HepG2 (cell line): ENCODE results near the gene NAB2. TPM values are rescaled to one million over a fixed set of nuclear protein-coding genes. Genes with fewer than 3 reads are reported as not detected.

Experiments used
- AGO1 ChIP-seq: fragments of 200-400 bp; formaldehyde crosslinking; IDR thresholded peaks from 2 replicates; pipeline ENCODE4 v1.6.1; 2017; ENCODE audit warnings: mild to moderate bottlenecking, low read depth, low read length, moderate library complexity; ENCODE audit not compliant: poor library complexity, severe bottlenecking
- FOXK2 ChIP-seq: fragments of 450-650 bp; IDR thresholded peaks from 2 replicates; pipeline ENCODE4 v1.6.1; 2016
- HNRNPLL ChIP-seq: fragments of 200-400 bp; formaldehyde crosslinking; IDR thresholded peaks from 2 replicates; pipeline ENCODE4 v1.6.1; 2017; ENCODE audit warnings: mild to moderate bottlenecking, low read depth, low read length; ENCODE audit not compliant: poor library complexity, severe bottlenecking
- KDM1A ChIP-seq: IDR thresholded peaks from 2 replicates; pipeline ENCODE4 v1.6.1; 2016; ENCODE audit warnings: missing compliant biosample characterization
- KIAA2018 ChIP-seq: sonication (generic); formaldehyde crosslinking; IDR thresholded peaks from 2 replicates; pipeline ENCODE4 v1.5.0; 2020; ENCODE audit warnings: mild to moderate bottlenecking, missing genetic modification reagents, borderline replicate concordance
- PHF5A ChIP-seq: IDR thresholded peaks from one replicate; pipeline ENCODE4 v1.6.1; 2018; ENCODE audit warnings: low read depth, missing genetic modification reagents; ENCODE audit not compliant: unreplicated experiment
- SAFB2 ChIP-seq: sonication (generic); formaldehyde crosslinking; IDR thresholded peaks from 2 replicates; pipeline ENCODE4 v1.5.1; 2020; ENCODE audit warnings: missing genetic modification reagents, low read depth, mild to moderate bottlenecking, borderline replicate concordance
- SCMH1 ChIP-seq: sonication (generic); formaldehyde crosslinking; IDR thresholded peaks from 2 replicates; pipeline ENCODE4 v1.9.0; 2021; ENCODE audit warnings: missing genetic modification reagents, mild to moderate bottlenecking, borderline replicate concordance
- ZBTB38 ChIP-seq: sonication (generic); formaldehyde crosslinking; IDR thresholded peaks from 2 replicates; pipeline ENCODE4 v1.5.1; 2020; ENCODE audit warnings: mild to moderate bottlenecking, missing genetic modification reagents
- ZFP62 ChIP-seq: sonication (generic); formaldehyde crosslinking; IDR thresholded peaks from 2 replicates; pipeline ENCODE4 v1.4.0; 2020; ENCODE audit warnings: missing genetic modification reagents
- ZNF567 ChIP-seq: sonication (generic); formaldehyde crosslinking; IDR thresholded peaks from 2 replicates; pipeline ENCODE4 v1.8.1; 2023; ENCODE audit warnings: mild to moderate bottlenecking, missing genetic modification reagents, borderline replicate concordance
- ZNF674 ChIP-seq: sonication (generic); formaldehyde crosslinking; IDR thresholded peaks from 2 replicates; pipeline ENCODE4 v1.5.0; 2020; ENCODE audit warnings: low read depth, mild to moderate bottlenecking, missing genetic modification reagents
- ZNF850 ChIP-seq: sonication (generic); formaldehyde crosslinking; conservative IDR thresholded peaks from 2 replicates; pipeline ENCODE4 v1.9.0; 2021; ENCODE audit warnings: mild to moderate bottlenecking, missing genetic modification reagents
- ZSCAN9 ChIP-seq: IDR thresholded peaks from 2 replicates; pipeline ENCODE4 v1.6.1; 2016; ENCODE audit warnings: borderline replicate concordance
- polyA plus RNA-seq, 8 experiments: library from polyadenylated mRNA; depleted of rRNA in 3 of 8; stranded (reverse) in 7 of 8; unstranded in 1 of 8; fragments of >200 nt; fragmentation: Illumina TruSeq in 4 of 8; extraction: Trizol in 4 of 8; gene quantifications; 2 replicates each; pipeline versions ENCODE4 v1.2.1 to v1.2.3, GENCODE V29; 2011 to 2016; ENCODE audit warnings: low read depth in 4 of 8, missing spikeins in 1 of 8, mixed read lengths in 1 of 8; ENCODE audit not compliant: insufficient read depth in 1 of 8
- total RNA-seq, 5 experiments: library from RNA; depleted of rRNA; stranded (reverse); fragments of >200 nt; fragmentation: Illumina TruSeq; extraction: Trizol; gene quantifications; 2 replicates each; pipeline ENCODE4 v1.2.3, GENCODE V29; 2016; ENCODE audit warnings: low read depth in 1 of 5
- TF ChIP-seq, protein P1 (sequence below): sonication (generic); formaldehyde crosslinking; IDR thresholded peaks from 2 replicates; pipeline ENCODE4 v1.4.0; 2020; ENCODE audit warnings: missing genetic modification reagents; ENCODE audit errors: not compliant biosample characterization
- TF ChIP-seq, protein P2 (sequence below): IDR thresholded peaks from 2 replicates; pipeline ENCODE4 v1.6.1; 2016; ENCODE audit warnings: low read depth, control low read depth
- TF ChIP-seq, protein P3 (sequence below): IDR thresholded peaks from 2 replicates; pipeline ENCODE4 v1.6.1; 2016; ENCODE audit warnings: missing compliant biosample characterization, missing genetic modification reagents, borderline replicate concordance

NAB2 gene
- total and polyA plus RNA-seq, 2 of the 13 experiments (the other 11 are each of a cell fraction or from before 2014, with no cell fraction given): 11.7 to 12.9 TPM

DNA sequence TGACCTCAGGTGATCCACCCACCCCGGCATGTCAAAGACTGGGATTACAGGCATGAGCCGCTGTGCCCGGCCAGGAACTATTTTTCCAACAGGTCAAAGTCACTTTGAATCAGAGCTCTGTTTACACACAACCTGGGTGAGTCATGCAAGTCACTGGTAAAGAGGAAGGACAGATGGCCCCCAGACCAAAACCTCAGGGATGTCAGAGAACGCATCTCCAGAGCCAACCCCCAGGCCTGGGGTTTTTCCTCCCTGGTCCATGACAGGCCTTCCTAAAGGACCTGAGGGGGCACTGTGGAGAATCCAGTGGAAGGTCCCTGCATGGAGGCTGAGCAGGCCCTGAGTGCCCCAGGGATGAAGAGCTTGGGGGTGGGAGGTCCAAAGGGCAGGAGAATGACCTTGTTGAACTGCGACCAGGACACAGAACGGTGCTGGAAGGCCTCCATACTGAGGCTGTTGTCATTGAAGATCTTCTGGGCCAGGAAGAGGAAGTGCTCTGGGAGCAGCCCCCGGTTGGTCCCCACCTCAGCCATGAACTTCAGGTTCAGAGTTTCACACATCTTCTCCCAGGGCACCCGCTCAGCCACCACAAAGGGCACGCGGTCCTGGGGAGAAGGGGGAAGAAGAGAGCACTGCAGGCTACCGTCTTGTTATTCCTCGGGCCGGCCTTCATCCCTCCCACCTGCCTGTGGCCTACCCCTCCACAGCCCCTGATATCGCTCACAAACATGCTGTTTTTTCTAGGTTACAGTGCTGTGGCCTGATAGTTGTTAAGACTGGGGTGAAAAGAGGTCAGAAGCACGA lies 13.2 kb downstream of the NAB2 start (continued):
- TF ChIP-seq, protein P1, sequence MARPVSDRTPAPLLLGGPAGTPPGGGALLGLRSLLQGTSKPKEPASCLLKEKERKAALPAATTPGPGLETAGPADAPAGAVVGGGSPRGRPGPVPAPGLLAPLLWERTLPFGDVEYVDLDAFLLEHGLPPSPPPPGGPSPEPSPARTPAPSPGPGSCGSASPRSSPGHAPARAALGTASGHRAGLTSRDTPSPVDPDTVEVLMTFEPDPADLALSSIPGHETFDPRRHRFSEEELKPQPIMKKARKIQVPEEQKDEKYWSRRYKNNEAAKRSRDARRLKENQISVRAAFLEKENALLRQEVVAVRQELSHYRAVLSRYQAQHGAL (CRISPR knock-in tag): no peak
- TF ChIP-seq ZNF850 (no peak), ZNF567 (CRISPR knock-in tag) (no peak), SCMH1 (CRISPR knock-in tag) (no peak), FOXK2 (peak; percentile 76), PHF5A (CRISPR knock-in tag) (no peak), KDM1A (CRISPR knock-in tag) (peak; percentile 61), ZBTB38 (CRISPR knock-in tag) (no peak), SAFB2 (CRISPR knock-in tag) (no peak), HNRNPLL (no peak), ZNF674 (CRISPR knock-in tag) (no peak), KIAA2018 (no peak), ZFP62 (no peak), ZSCAN9 (CRISPR knock-in tag) (0 out of 2 replicates have a peak, but pooled peaks have one; percentile 18), AGO1 (no peak)
- TF ChIP-seq, protein P2, sequence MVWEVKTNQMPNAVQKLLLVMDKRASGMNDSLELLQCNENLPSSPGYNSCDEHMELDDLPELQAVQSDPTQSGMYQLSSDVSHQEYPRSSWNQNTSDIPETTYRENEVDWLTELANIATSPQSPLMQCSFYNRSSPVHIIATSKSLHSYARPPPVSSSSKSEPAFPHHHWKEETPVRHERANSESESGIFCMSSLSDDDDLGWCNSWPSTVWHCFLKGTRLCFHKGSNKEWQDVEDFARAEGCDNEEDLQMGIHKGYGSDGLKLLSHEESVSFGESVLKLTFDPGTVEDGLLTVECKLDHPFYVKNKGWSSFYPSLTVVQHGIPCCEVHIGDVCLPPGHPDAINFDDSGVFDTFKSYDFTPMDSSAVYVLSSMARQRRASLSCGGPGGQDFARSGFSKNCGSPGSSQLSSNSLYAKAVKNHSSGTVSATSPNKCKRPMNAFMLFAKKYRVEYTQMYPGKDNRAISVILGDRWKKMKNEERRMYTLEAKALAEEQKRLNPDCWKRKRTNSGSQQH: peak; percentile 59
- TF ChIP-seq, protein P3, sequence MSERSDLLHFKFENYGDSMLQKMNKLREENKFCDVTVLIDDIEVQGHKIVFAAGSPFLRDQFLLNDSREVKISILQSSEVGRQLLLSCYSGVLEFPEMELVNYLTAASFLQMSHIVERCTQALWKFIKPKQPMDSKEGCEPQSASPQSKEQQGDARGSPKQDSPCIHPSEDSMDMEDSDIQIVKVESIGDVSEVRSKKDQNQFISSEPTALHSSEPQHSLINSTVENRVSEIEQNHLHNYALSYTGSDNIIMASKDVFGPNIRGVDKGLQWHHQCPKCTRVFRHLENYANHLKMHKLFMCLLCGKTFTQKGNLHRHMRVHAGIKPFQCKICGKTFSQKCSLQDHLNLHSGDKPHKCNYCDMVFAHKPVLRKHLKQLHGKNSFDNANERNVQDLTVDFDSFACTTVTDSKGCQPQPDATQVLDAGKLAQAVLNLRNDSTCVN: no peak
